Lower leg skin (tissue), 3 donors: ENCODE data around the gene AUTS2.

Experiments
- POLR2A ChIP-seq, 2 donors: fragments of 450-650 bp; IDR thresholded peaks; one replicate each; pipeline ENCODE4 v1.6.1; 2016 to 2017; ENCODE audit warnings: antibody characterized with exemption in 2 of 2, mild to moderate bottlenecking in 1 of 2, moderate library complexity in 1 of 2
- TF ChIP-seq, protein P1 (sequence below), 3 donors: fragments of 450-650 bp; IDR thresholded peaks; one replicate each; pipeline ENCODE4 v1.5.1; 2016; ENCODE audit warnings: antibody characterized with exemption in 3 of 3, mild to moderate bottlenecking in 3 of 3, moderate library complexity in 2 of 3

DNA sequence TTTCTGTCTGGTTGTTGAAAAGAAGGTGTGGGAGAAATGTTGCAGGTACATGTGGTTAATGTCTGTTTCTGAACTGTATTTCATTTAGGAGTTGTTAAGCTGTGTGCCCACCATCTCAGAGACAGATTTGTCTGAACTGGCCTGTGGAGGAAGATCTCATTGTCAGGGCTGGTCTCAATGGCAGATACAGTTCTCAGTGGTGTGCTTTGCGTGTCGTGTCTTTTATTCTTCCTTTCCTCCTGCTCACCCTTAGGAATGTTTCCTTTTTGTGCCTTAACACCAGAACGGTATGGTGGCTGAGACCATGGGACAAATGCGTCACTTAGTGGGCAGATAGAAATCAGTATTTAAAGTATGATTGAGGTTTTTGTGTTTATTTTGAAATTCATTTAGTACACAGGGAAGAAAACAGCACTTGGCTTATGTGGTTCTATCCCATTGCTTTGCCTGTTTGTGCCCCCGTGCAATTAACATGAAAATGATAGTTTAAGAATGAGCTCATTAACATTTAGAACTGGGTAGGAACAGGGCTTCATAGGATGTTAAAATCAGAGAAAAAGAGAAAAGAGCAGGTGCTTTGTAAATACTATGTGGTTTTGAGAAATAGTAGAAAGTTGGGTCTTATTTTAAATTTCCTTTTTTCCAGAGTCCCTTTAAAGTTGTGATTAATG, 112.6 kb downstream of the AUTS2 start:
- TF ChIP-seq, protein P1, sequence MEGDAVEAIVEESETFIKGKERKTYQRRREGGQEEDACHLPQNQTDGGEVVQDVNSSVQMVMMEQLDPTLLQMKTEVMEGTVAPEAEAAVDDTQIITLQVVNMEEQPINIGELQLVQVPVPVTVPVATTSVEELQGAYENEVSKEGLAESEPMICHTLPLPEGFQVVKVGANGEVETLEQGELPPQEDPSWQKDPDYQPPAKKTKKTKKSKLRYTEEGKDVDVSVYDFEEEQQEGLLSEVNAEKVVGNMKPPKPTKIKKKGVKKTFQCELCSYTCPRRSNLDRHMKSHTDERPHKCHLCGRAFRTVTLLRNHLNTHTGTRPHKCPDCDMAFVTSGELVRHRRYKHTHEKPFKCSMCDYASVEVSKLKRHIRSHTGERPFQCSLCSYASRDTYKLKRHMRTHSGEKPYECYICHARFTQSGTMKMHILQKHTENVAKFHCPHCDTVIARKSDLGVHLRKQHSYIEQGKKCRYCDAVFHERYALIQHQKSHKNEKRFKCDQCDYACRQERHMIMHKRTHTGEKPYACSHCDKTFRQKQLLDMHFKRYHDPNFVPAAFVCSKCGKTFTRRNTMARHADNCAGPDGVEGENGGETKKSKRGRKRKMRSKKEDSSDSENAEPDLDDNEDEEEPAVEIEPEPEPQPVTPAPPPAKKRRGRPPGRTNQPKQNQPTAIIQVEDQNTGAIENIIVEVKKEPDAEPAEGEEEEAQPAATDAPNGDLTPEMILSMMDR (IDR thresholded peaks at IDR 0.05) = no peak
- TF ChIP-seq POLR2A (IDR thresholded peaks at IDR 0.05) = no peak
